ENCODE data around the gene ARSJ.
"Not testable (repeated sequence)": the region's sequence is repeated elsewhere in the genome, so short reads cannot be mapped to it uniquely, and the experiment has no call there.

The ARSJ gene

GRCh38 chr4:113979148-113979904 is at the start of gene ARSJ:
Gene ARSJ, minus strand, starts transcription at chr4:113979647. Its CDS starts 813 bp downstream, at chr4:113978834.
- DNase-seq: peak; percentile 80

GRCh38 chr4:114028071-114028470 is 48.6 kb upstream of the ARSJ start:
- DNase-seq: no peak

GRCh38 chr4:114027596-114027995 is 48.1 kb upstream of the ARSJ start:
- DNase-seq: no peak

GRCh38 chr4:114026447-114026846 is 47.0 kb upstream of the ARSJ start:
- DNase-seq: no peak

- DNase-seq: no peak
Measured at GRCh38 chr4:114025176-114025777, 45.8 kb upstream of the ARSJ start.

GRCh38 chr4:114021451-114021850 is 42.0 kb upstream of the ARSJ start:
- DNase-seq: no peak

- DNase-seq: no peak
Measured at GRCh38 chr4:114019969-114020358, 40.5 kb upstream of the ARSJ start.

GRCh38 chr4:114019276-114019968 is 40.0 kb upstream of the ARSJ start:
- DNase-seq: no peak

GRCh38 chr4:114017120-114017917 is 37.9 kb upstream of the ARSJ start:
- no peak for DNase-seq

GRCh38 chr4:114015444-114015899 is 36.0 kb upstream of the ARSJ start:
- no peak for DNase-seq

- DNase-seq: not testable (repeated sequence)
Measured at GRCh38 chr4:114013201-114013600, 33.8 kb upstream of the ARSJ start.

- no peak for DNase-seq
Measured at GRCh38 chr4:114012749-114013148, 33.3 kb upstream of the ARSJ start.

GRCh38 chr4:114005569-114006442 is 26.4 kb upstream of the ARSJ start:
- DNase-seq: no peak

- not testable (repeated sequence) for DNase-seq
Measured at GRCh38 chr4:114004483-114005226, 25.2 kb upstream of the ARSJ start.

GRCh38 chr4:113998531-113998930 is 19.1 kb upstream of the ARSJ start:
- no peak for DNase-seq

GRCh38 chr4:113998079-113998478 is 18.6 kb upstream of the ARSJ start:
- DNase-seq: no peak

GRCh38 chr4:113997206-113997605 is 17.8 kb upstream of the ARSJ start:
- DNase-seq: no peak

GRCh38 chr4:113996599-113997177 is 17.2 kb upstream of the ARSJ start:
- DNase-seq: no peak

GRCh38 chr4:113993887-113994286 is 14.4 kb upstream of the ARSJ start:
- DNase-seq: no peak

- no peak for DNase-seq
Measured at GRCh38 chr4:113990886-113991285, 11.4 kb upstream of the ARSJ start.

Measured in left hindlimb (tissue), 1 donor.